ENCODE measurements around the gene TLR6. TPM values are rescaled to one million over a fixed set of nuclear protein-coding genes. Genes with fewer than 3 reads are reported as not detected.

Gene TLR6
- total and polyA plus RNA-seq, 2 of the 8 experiments (the other 6 are each of a cell fraction or from before 2014, with no cell fraction given) = 0.02 to 0.09 TPM

GRCh38 chr4:38891051-38891983 lies 34.7 kb upstream of the TLR6 start:
- Histone ChIP-seq H3K36me3 (ENCODE audit: control insufficient read depth in 2 of 4, insufficient read depth in 4 of 4, low read length in 3 of 4) (no peaks in the 10 kb centered on the region; a peak in 1 of 8 replicates), H2AFZ (ENCODE audit: low read length) (no peak overlapping the region), H3K23me2 (ENCODE audit: low read depth, low read length) (no peaks in the 10 kb centered on the region), H3K79me2 (ENCODE audit: control insufficient read depth in 1 of 2, insufficient read depth in 2 of 2, low read length in 2 of 2) (no peaks in the 10 kb centered on the region), H4K20me1 (replicated peaks in 1 of 2; ENCODE audit: control insufficient read depth in 1 of 2, insufficient read depth in 2 of 2, low read length in 2 of 2) (no peaks in the 10 kb centered on the region), H3K27me3 (replicated peaks in 1 of 4; ENCODE audit: control insufficient read depth in 3 of 4, extremely low read depth in 1 of 4, insufficient read depth in 3 of 4, low read length in 3 of 4) (no peaks in the 10 kb centered on the region), H3K14ac (ENCODE audit: insufficient read length) (no peak overlapping the region), H2BK12ac (ENCODE audit: low read depth, low read length) (no peak overlapping the region), H4K8ac (ENCODE audit: extremely low read depth, insufficient read depth, low read length) (no peak overlapping the region), H3K9me3 (ENCODE audit: insufficient read depth in 2 of 2, low read depth in 1 of 2, low read length in 1 of 2) (no peaks in the 10 kb centered on the region), H3K18ac (ENCODE audit: extremely low read depth, low read length) (no peak overlapping the region), H2BK120ac (replicated peaks; ENCODE audit: low read depth, low read length) (no peak overlapping the region), H2BK20ac (ENCODE audit: low read length) (no peak overlapping the region), H2BK5ac (ENCODE audit: low read depth, low read length) (no peak overlapping the region), H3K9ac (replicated peaks in 1 of 4; ENCODE audit: extremely low read depth in 1 of 4, low read depth in 3 of 4, low read length in 3 of 4) (no peak overlapping the region), H4K91ac (replicated peaks; ENCODE audit: insufficient read length, low read length) (no peak overlapping the region), H3K56ac (replicated peaks; ENCODE audit: insufficient read length, low read depth, low read length) (no peak overlapping the region), H3K79me1 (ENCODE audit: low read depth, low read length) (no peaks in the 10 kb centered on the region), H3K4me3 (ENCODE audit: extremely low read depth in 1 of 4, insufficient read depth in 2 of 4, low read depth in 3 of 4, low read length in 4 of 4) (no peak overlapping the region), H4K5ac (ENCODE audit: insufficient read length, low read depth, low read length) (no peak overlapping the region), H3K23ac (ENCODE audit: insufficient read length) (no peak overlapping the region), H2BK15ac (ENCODE audit: low read length) (no peak overlapping the region), H3K4ac (replicated peaks; ENCODE audit: insufficient read length, low read depth, low read length) (no peak overlapping the region), H3K27ac (ENCODE audit: low read depth, low read length) (no peak overlapping the region), H3K4me2 (ENCODE audit: insufficient read depth in 1 of 2, low read depth in 2 of 2, low read length in 2 of 2) (no peak overlapping the region), H3K4me1 (replicated peaks in 1 of 4; ENCODE audit: control insufficient read depth in 3 of 4, insufficient read depth in 4 of 4, low read length in 3 of 4) (no peaks in the 10 kb centered on the region; a peak in 1 of 7 replicates), H2AK5ac (ENCODE audit: low read depth, low read length) (no peak overlapping the region)
- ChIA-PET CTCF (ENCODE audit: partially characterized antibody) (interaction anchor here (1.1 to 3.8 kb wide), 6 partner anchors 11 to 237 kb away, joined by 3 to 22 read pairs (median 8); no protein-coding TSS in a partner anchor), POLR2A (ENCODE audit: partially characterized antibody) (no interaction called here)
- FAIRE-seq (no peak), DNase-seq (ENCODE audit: low read depth in 1 of 2, low spot score in 2 of 2) (no peak)
- TF ChIP-seq MAX (IDR thresholded peaks at IDR 0.05) (no peak), TCF12 (IDR thresholded peaks at IDR 0.05; ENCODE audit: low read depth, low read length) (no peak), ZNF274 (IDR thresholded peaks at IDR 0.05; ENCODE audit: borderline replicate concordance, extremely low read depth, low read length) (no peak), SP1 (IDR thresholded peaks at IDR 0.05; ENCODE audit: low read depth, low read length) (no peak), KDM4A (IDR thresholded peaks at IDR 0.05; ENCODE audit: low read depth, low read length, severe bottlenecking) (no peak), GABPA (IDR thresholded peaks at IDR 0.05; ENCODE audit: borderline replicate concordance, insufficient read depth, low read length) (no peak), HDAC6 (IDR thresholded peaks at IDR 0.05; ENCODE audit: low read depth, low read length) (no peak), CHD2 (IDR thresholded peaks at IDR 0.05; ENCODE audit: low read length) (no peak), SUZ12 (IDR thresholded peaks at IDR 0.05; ENCODE audit: low read length) (no peak), CBX5 (IDR thresholded peaks at IDR 0.05; ENCODE audit: low read depth, low read length) (no peak)
- WGBS, 2 experiments (ENCODE audit: extremely low coverage in 1 of 2, insufficient coverage in 1 of 2, insufficient read length in 1 of 2, insufficient replicate concordance in 2 of 2, low coverage in 1 of 2, low lambda C conversion rate in 2 of 2, missing lambda C conversion rate in 1 of 2) = 87% methylated on average over 10 of the region's 10 CpGs; no CpG with 5 or more reads in 1 of the 2 experiments
